Endothelial cell of umbilical vein (primary cell): ENCODE data around the gene SPDEF.

Source experiments
- EZH2 ChIP-seq: IDR thresholded peaks from 2 replicates; pipeline ENCODE4 v1.6.1; 2012; ENCODE audit warnings: borderline replicate concordance, low read depth, mild to moderate bottlenecking, moderate library complexity, low read length, inconsistent platforms; ENCODE audit not compliant: severe bottlenecking
- FOS ChIP-seq: IDR thresholded peaks from 2 replicates; pipeline ENCODE4 v1.6.1; 2011; ENCODE audit warnings: mild to moderate bottlenecking, low read length, moderate library complexity, borderline replicate concordance; ENCODE audit not compliant: insufficient read depth
- GATA2 ChIP-seq: IDR thresholded peaks from 2 replicates; pipeline ENCODE4 v1.7.0; 2011; ENCODE audit warnings: low read depth, mild to moderate bottlenecking, moderate library complexity, mixed read lengths, low read length; ENCODE audit not compliant: insufficient read length, insufficient read depth
- JUN ChIP-seq: IDR thresholded peaks from 2 replicates; pipeline ENCODE4 v1.6.1; 2011; ENCODE audit warnings: borderline replicate concordance, low read depth; ENCODE audit not compliant: insufficient read length, insufficient read depth
- MYC ChIP-seq: IDR thresholded peaks from one replicate; pipeline ENCODE4 v1.6.1; 2011; ENCODE audit warnings: mild to moderate bottlenecking, low read depth, low read length
- POLR2A ChIP-seq: IDR thresholded peaks from 2 replicates; pipeline ENCODE4 v1.6.1; 2012; ENCODE audit warnings: low read depth, mild to moderate bottlenecking, control low read depth, low read length
- POLR2AphosphoS5 ChIP-seq: IDR thresholded peaks from 2 replicates; pipeline ENCODE4 v1.6.1; 2012; ENCODE audit warnings: low read depth, mild to moderate bottlenecking, control low read depth, low read length, moderate library complexity; ENCODE audit not compliant: insufficient read depth
- TF ChIP-seq, protein P1 (sequence below), 2 donors: IDR thresholded peaks; 1 replicate in 1 of 2; 2 replicates in 1 of 2; pipeline ENCODE4 v1.5.1; 2011; ENCODE audit warnings: low read length in 2 of 2, mild to moderate bottlenecking in 2 of 2, moderate library complexity in 2 of 2, control low read depth in 1 of 2, inconsistent platforms in 1 of 2, low read depth in 1 of 2; ENCODE audit not compliant: insufficient read depth in 1 of 2; ENCODE audit errors: extremely low read depth in 1 of 2
- TF ChIP-seq, protein P2 (sequence below): IDR thresholded peaks from 2 replicates; pipeline ENCODE4 v1.6.1; 2011; ENCODE audit not compliant: insufficient read depth, insufficient read length

DNA sequence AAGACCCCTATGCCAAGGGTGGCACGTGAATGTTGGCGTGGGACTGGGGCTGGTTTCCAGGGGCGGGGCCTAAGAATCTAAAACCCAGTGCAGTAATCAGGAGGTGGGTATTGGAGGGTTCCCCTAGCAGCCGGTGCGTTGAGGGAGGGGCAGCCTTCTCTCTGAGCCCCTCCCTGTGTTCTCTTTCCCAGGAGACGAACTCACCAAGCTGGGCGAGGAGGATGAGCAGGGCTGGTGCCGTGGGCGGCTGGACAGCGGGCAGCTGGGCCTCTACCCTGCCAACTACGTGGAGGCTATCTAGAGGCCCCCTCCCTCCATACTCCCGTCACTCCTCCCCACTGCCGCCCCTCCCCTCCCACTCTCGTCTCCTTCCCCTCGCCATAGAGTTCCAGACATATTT is 23.9 kb downstream of the SPDEF start:
- TF ChIP-seq, protein P1, sequence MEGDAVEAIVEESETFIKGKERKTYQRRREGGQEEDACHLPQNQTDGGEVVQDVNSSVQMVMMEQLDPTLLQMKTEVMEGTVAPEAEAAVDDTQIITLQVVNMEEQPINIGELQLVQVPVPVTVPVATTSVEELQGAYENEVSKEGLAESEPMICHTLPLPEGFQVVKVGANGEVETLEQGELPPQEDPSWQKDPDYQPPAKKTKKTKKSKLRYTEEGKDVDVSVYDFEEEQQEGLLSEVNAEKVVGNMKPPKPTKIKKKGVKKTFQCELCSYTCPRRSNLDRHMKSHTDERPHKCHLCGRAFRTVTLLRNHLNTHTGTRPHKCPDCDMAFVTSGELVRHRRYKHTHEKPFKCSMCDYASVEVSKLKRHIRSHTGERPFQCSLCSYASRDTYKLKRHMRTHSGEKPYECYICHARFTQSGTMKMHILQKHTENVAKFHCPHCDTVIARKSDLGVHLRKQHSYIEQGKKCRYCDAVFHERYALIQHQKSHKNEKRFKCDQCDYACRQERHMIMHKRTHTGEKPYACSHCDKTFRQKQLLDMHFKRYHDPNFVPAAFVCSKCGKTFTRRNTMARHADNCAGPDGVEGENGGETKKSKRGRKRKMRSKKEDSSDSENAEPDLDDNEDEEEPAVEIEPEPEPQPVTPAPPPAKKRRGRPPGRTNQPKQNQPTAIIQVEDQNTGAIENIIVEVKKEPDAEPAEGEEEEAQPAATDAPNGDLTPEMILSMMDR (IDR thresholded peaks at IDR 0.05; ENCODE audit: extremely low read depth in 1 of 2, insufficient read depth in 1 of 2, low read depth in 1 of 2, low read length in 2 of 2), result no peak
- TF ChIP-seq POLR2A (no peak), JUN (no peak), EZH2 (no peak), MYC (no peak), POLR2AphosphoS5 (no peak), GATA2 (no peak), FOS (no peak)
- TF ChIP-seq, protein P2, sequence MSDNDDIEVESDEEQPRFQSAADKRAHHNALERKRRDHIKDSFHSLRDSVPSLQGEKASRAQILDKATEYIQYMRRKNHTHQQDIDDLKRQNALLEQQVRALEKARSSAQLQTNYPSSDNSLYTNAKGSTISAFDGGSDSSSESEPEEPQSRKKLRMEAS, result no peak
